Naive B cell (primary cell): ENCODE data around the gene SLC48A1. TPM values are rescaled to one million over a fixed set of nuclear protein-coding genes. Genes with fewer than 3 reads are reported as not detected.

Experiments used
- polyA plus RNA-seq, 6 donors: library from polyadenylated mRNA; unstranded; fragments of 300-500 nt; fragmentation: Illumina TruSeq; gene quantifications; one replicate each; pipeline ENCODE4 v1.2.3, GENCODE V29; 2021; ENCODE audit warnings: low read depth in 6 of 6

SLC48A1 gene
- polyA plus RNA-seq, 6 donors from 2014 or later = 12.2 to 18.3 (median 13.9) TPM

Other genes with a start within 250 kb of the SLC48A1 start
- 10 to 100 TPM; 47.8 to 69.5 (median 56.0) TPM for gene RPAP3, start 67.2 kb upstream of the SLC48A1 start, polyA plus RNA-seq
- gene ENDOU, start 47.7 kb upstream of the SLC48A1 start, polyA plus RNA-seq = under 1 TPM in 1 of 6 donors, not detected in 5; 0.21 TPM
- 1 to 10 TPM in 2 of 6 donors, under 1 TPM in 3, not detected in 1; 0.39 to 2.6 (median 0.52) TPM for gene RAPGEF3, start 14.4 kb upstream of the SLC48A1 start, polyA plus RNA-seq
- gene HDAC7, start 46.7 kb downstream of the SLC48A1 start, polyA plus RNA-seq = 10 to 100 TPM in 1 of 6 donors, 1 to 10 TPM in 5; 4.5 to 17.1 (median 7.0) TPM
- under 1 TPM in 2 of 6 donors, not detected in 4; 0.05 to 0.44 TPM for gene VDR, start 131.8 kb downstream of the SLC48A1 start, polyA plus RNA-seq
- 10 to 100 TPM; 32.6 to 53.0 (median 44.9) TPM for gene TMEM106C, start 190.4 kb downstream of the SLC48A1 start, polyA plus RNA-seq
- gene COL2A1, start 231.2 kb downstream of the SLC48A1 start, polyA plus RNA-seq = not detected